HG03108 (cell line): ENCODE data around the gene RNF144A.

ENCODE experiments used
- ATAC-seq: cut with Tn5 transposase; IDR thresholded peaks from one replicate; pipeline ENCODE4 v1.9.1; 2021; ENCODE audit warnings: moderate library complexity; ENCODE audit not compliant: unreplicated experiment

Gene RNF144A

GRCh38 chr2:7071154-7071553 is 153.9 kb downstream of the RNF144A start:
- no peak for ATAC-seq

GRCh38 chr2:7071916-7072556 is 154.8 kb downstream of the RNF144A start:
- no peak for ATAC-seq

- ATAC-seq: no peak
Measured at GRCh38 chr2:7073901-7074300, 156.7 kb downstream of the RNF144A start.

DNA sequence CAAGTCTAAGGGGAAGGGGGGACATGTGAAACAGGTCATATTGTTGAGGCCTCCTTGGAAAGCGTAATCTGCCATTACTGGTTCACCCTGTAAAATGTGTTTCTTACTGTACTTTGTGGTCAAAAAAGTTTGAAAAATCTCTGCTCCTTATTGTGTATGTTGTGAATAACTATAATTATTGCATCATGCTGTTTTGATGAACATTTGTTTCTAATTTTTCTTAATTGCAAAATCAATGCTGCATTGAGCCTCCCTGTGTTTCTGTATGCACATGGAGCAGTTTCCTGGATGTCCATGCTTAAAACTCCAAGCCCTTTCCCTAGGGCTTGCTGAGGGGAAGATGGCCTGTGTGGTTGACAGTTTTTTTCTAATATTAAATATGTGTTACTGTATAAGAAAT is 158.6 kb downstream of the RNF144A start:
- ATAC-seq: no peak

GRCh38 chr2:7077660-7078267 is 160.6 kb downstream of the RNF144A start:
- ATAC-seq: no peak

DNA sequence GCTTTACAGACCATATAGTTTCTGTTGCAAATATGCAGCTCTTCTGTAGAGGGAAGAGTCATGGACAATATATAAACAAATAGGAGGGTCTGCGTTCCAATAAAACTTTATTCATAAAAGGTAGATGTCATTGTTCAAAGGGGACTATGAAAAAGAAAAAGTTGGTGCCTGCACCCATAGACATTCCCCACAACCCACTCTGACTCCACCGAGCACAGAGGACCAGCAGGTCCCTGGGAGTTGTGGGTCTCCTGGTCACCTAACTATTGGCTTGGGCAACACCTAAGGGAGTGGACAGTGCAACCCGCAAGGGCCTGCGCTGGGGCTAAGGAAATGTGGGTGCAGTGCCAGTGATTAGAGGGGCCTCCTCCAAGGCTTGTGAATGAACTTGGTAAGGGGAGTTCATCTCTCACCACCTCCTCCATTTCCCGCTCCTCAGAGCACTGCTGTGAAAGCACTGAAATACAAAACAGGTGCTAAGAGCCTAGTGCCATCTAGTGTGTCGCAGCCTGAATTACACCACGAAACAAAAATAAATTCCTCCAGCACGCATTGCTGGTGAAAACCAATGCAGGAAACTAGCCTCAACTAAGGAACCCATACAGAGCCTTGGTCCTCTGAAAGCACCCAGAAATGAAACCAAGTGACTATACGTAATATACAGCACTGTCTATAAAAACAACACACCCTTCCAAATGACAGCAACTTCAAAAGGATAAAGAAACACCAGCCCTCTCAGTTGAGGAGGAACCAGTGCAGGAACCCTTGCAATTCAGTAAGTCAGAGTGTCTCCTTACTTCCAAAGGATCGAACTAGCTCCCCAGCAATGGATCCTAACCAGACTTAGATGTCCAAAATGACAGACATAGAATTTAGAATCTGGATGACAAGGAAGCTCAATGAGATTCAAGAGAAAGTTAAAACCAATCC is 166.6 kb downstream of the RNF144A start:
- no peak for ATAC-seq

DNA sequence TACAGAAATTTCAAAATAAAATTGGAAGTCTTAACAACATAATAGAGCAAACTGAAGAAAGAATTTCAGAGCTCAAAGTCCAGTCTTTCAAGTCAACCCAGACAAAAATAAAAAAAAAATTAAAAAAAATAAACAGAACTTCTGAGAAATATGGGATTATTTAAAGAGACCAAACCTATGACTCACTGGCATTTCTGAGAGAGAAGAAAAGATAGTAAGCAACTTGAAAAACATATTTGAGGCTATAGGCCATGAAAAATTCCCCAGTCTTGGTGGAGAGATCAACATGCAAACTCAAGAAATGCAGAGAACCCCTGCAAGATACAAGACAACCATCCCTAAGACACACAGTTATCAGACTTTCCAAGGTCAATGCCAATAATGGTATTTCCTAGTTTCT is 167.4 kb downstream of the RNF144A start:
- no peak for ATAC-seq

DNA sequence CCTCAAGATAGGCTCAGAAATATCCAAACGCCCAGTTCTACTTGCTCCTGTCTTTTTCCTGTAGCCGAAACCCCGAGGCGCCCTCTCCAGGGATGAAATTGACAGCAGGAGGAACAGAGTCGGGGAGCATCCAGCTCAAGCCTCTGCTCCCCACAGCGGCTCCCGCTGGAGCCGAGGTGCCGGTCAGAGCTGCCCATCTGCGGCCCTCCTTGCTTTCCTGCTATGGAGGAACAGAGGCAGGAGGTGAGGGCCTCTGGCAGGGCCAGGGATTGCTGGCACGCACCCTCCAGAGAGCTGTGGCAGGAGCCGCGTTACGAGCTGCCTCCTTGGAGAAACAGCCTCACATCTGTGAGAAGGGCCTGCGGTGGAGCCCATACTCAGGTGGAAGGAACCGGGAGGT is 172.1 kb downstream of the RNF144A start:
- ATAC-seq: no peak

DNA sequence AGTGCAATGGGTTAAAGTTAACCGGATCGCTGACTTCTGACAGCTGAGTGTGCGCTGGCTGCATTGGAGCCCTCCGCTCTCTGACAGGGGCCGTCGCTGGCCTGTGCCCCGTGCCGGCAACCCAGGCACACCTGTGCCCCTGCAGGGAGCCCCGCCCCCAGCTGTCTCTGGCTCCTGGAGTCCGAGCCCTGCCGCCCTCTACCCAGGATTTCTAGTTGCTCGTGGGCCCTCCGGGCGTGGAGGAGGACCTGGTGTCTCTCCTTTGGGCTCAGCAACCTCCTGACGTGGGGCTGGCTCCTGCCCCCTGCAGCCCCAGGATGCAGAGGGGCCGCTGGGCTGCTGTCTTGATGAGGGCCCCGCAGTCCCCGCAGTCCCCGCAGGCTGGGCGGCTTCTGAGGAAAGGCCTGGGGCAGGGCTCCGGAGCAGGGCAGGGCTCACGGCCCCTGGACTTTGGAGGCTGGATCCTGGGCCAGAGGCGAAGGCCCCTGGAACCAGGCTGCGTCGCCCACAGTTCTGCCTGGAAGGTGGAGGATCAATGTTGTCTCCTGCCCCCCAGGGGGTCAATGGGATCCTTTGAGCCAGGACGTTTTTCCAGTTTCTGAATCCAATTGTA is 172.8 kb downstream of the RNF144A start:
- ATAC-seq: no peak

DNA sequence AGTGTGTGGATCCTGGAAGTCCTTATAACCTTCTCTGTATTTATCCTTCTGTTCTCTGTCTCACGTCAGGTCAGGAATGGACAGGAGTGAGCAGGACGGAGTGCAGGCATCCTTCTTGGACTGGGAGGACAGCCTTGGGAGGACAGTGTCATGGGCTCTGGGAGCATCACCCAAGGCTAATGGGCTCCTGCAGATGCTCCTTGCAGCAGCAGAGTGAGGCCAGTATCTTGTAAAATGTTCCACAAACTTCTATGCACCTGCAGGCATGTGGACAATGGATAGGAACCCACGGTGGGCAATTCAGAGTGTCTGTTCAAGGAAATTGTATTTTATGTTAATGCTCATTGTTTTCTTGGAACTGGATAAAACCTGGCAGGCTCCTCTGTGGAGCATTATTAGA is 176.2 kb downstream of the RNF144A start:
- no peak for ATAC-seq
